HG03060 (cell line): ENCODE data around the gene SYT15B.
"Not testable (repeated sequence)": the region's sequence is repeated elsewhere in the genome, so short reads cannot be mapped to it uniquely, and the experiment has no call there.

Source experiments
- ATAC-seq: cut with Tn5 transposase; IDR thresholded peaks from one replicate; pipeline ENCODE4 v1.9.1; 2021; ENCODE audit warnings: low read depth, moderate number of reproducible peaks; ENCODE audit not compliant: unreplicated experiment

SYT15B gene

DNA sequence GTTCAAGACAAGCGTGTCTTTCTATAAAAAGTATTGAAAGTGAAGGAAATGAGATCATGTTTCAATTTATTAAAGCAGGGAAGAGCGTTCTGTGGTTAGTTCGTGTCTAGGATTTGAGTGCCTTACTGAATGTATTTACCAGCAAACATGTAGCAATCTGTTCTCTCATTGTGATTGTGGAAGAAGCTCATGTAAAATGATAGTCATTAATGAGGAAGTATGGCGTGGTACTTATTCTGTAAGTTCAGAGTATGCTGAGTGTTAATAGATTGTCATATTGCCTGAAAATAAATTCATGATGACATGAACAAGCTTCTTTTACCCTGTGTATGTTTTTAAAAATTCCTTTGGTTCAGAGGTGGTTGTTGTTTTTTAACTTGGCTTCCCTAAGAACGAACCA lies 32.5 kb downstream of the SYT15B start:
- ATAC-seq = not testable (repeated sequence)

DNA sequence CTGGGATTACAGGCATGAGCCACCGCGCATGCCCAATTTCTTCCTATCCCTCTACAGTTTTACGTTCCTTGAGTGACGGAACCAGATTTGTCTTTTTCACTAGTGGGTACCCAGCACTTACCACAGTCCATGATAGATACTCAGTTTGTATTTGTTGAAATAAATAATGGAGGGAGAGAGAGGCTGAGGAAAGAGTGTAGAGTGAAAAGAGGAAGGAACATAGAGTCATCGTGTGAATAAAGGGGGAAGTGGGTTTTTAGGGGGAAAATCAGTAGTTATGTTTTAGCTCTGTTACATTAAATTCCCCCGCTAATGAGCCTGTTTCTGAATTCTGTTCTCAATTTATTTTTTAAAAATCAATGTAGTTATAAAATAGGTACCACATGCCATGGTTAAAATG lies 37.7 kb downstream of the SYT15B start:
- not testable (repeated sequence) for ATAC-seq

DNA sequence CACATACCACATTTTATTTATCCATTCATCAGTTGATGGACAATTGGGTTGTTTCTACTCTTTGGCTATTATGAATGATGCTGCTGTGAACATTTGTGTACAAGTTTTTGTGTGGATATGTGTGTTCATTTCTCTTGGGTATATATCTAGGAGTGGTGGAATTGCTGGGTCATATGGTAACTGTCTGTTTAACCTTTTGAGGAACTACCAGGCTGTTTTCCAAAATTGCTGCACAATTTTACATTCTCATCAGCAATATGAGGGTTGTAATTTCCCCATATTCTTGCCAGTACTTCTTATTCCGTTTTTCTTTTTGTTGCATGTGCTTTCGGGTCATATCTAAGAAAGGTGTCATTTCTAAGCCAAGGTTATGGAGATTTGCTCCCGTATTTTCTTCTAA lies 38.3 kb downstream of the SYT15B start:
- not testable (repeated sequence) for ATAC-seq

DNA sequence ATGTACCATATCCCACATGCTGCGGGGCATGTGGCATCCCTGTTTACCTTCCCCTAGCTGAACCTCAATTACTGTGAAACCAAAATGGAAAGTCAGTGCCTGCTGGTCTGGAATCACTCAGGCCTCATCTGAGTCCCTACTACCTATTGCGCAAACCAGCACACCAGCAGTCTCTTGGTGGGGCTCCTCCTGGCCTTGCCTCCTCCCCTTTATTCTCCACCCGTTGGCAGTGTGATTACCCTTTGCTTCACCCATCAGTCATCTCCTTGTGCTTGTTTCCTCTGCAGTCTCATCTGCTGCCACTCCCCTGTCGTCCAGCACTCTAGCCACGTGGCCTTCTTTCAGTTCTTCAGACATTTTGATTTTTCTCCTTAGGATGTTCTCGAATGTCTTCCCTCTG lies 39.3 kb downstream of the SYT15B start:
- not testable (repeated sequence) for ATAC-seq

DNA sequence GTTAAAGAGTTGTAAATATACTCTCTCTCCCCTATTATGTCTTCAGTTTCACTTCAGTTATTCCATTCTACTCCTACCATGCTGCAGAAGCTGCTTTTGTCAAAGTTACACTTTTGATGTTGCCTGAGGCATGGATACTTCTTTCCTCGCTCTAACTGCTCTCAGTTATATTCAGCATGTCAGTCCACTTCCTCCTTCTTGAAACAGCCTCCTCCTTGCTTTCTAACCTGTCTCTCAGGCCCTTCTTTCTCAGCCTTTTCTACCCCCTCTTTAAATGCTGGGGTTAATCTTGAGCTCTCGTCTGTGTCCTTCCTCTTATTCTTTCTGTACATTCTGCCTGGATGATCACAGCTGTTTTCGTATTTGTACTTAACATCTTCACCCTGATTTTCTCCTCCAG lies 40.0 kb downstream of the SYT15B start:
- ATAC-seq = not testable (repeated sequence)

DNA sequence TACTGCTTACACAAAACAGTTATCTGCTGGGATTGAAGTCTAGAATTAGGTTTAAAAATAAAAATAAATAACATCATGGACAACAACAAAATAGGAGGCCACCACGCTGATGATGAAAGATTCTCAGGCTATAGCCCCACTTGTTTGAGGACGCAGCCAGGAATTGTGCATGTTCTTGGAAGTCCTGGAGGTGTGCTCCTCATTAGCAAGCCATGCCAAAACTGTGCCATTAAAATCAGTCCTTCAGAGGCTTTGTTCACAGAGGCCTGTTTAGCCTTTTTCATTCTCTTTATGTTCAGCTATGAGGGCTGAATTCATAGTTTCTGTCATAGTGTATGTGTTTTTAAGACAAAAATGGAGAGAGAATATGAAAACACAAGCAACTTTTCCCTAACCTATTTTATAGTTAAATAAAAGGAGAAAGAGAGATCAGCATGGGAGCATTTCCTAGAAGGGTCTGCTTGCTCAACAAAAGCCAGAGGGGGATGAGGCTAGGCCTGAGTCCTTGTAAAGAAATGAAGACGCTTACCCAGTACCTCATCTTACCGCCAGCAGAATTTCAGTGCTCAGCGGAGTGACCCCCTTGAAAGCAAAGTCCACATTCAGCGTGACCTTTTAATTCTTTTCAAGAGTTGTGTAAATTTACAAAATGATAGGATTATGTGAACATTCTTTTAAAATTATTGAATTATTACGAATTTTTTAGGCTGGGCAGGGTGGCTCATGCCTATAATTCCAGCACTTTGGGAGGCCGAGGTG lies 46.2 kb downstream of the SYT15B start:
- not testable (repeated sequence) for ATAC-seq
